HG03095 (cell line): ENCODE results near the gene RILP.

Source experiments
- ATAC-seq: cut with Tn5 transposase; IDR thresholded peaks from one replicate; pipeline ENCODE4 v1.9.1; 2021; ENCODE audit warnings: moderate library complexity; ENCODE audit not compliant: unreplicated experiment

Gene RILP

DNA sequence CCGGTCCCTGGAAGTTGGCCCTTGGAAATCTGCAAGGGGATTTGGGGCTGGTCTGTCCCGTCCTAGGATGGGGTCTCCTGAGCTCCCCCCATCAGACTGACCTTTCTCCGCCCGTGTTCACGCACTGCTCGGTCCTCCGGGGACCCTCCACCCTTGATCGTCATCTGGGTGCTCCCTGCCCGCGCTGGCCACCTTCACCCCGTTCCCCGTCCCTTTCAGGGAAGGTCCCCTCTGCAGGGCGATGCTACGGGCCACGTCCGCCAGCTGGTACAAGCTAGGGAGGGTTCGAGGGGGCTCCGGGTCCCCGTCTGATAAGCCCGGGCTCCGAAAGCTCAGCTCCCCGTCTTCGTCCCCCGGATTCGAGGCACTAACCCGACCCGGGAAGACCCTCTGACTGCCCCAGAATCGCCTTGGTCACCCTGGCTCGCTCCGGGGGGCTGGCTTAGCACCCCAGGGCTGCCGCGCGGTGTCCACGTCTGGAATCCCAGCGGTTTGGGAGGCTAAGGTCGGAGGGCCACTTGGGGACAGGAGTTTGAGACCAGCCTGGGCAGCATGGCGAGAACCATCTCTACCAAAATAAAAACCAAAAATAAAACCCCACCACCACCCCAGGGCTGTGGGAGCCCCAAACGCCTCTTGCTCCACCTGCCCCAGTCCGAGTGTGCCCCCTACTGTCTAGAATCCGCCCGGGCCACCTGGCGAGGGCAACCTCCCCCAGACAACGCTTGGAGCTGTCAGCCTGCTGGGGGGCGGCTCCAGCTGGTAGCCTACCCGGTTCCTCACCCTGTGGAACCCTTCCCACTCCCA is 20.0 kb downstream of the RILP start:
- no peak for ATAC-seq

DNA sequence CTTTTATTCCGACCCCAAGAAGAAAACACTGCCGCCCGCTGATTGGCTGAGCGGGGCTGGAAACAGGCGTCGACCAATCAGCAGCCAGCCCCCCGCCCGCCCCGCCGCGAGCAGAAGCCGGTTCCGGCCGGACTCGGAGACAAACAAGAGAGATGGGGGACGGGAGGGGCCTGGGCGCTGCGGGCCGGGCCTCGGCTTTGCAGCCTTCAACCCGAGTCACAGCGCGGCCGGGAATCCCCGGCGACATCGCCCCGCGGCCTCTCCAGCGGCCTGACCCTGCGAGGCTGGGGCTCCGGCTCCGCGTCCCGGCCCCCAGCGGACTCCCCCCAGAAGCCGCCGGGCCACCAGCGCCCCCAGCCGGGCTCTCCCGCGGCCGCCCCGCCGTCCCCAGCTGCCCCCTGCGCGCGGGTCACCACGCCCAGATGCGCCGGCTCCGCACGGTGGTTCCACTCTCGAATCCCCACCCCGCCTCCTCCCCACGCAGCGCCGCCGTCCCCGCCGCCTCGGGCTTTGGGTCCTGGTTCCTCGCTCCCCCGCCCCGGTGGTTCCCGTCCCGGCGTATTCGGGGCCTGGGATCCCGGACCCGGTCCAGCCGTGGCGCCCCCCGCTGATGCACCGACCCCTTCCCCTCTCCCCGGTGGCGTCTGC is 20.7 kb downstream of the RILP start:
- ATAC-seq, result peak; percentile 47

DNA sequence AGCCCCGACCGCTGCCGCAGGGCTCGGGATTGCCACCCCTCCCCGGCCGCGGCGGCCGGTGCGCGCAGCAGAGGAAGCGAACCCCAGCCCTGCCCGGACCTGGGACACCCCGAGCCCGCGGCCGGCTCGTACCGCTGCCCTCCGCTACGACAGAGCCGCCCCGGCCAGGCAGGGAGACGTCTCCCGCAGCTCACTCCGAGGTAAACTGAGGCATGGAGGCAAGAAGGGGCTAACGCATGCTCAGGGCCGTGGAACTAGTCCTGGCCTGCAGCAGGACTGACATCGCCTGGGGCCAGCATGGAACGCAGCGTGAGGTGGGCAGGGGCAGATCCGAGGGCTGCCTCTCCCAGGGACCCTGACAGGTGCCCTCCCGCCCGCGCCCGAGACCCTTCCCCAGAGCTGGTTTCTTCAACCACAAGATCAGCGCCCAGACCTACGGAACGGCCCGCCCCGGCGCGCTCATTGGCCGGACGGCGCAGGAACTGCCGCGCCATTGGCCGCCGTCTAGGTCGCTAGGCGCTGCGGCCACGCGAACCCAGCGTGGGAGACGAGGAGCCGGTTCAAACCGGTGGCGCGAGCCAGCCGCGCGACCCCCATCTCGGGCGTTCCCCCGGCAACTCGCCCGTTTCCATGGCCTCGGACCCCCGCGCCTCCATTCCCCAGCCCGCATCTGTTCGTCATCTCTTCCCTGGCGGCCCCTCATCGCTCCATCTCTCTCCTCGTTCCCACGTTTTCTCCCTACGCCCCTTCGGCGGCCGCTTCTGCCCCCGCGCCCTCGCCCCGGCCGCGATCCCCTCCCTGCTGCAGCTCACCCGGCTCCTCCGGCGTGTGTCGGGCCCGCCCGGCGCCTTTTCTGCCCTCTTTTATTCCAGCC is 21.4 kb downstream of the RILP start, which contains the start of gene SLC43A2:
Gene SLC43A2, minus strand, starts transcription at position 853 of the 874 bp plus-strand sequence. CDS start 960 bp downstream, outside the sequence.
- ATAC-seq, result no peak

DNA sequence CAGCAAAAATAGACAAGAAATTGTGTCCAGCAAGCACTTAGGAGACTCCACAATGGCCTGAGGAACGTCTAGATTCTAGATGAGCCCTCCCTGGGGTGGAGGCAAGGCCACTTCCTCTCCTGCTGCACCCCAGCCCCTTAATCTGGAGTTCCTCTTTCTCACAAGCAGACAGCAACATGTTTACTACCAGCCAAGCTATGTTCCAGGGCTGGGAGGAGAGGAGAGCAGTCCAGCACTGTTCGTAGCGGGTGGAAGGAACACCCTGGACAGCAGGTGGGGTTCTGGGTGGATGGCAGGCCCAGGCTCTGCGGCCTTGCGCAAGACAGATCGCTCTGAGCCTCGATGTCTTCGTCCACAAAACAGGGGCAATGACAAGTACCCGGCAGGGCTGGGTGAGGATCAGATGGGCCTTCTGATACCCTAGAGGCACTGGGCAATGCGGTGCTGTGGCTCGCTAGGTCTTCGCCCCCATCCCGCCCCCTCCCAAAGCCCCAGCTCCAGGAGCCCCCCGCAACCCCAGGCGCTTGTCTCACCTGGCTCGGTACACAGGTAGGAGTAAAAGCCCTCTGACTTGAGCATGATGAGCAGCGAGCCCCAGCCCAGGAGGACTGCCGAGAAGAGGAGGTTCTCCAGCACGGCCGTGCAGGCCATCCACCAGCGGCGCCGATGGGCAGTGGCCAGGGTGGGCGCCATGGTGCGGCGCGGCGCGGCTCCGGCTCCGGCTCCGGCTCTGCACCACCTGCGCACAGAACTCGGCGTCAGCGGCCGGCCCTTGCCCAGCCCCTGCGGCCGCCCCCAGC is 22.3 kb downstream of the RILP start:
- ATAC-seq, result no peak

DNA sequence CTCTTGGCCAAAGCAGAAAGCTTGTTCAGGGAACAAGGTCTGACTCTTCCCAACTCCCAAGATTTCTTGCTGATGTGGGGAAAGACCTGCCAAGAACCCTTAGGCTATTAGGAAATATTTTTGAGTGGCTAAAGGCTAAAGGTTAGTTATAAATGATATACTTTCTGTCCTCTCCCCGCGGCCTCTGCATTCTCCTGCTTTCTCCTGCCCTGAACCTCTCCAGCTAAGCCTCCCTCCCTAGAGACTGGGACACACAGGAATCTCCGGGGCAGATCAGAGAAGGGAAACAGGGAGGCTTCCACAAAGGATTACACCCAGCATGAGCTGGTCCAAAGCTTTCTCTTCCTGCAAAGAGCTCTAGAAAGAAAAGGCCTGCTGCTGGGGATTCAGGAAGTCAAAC is 23.3 kb downstream of the RILP start:
- no peak for ATAC-seq

DNA sequence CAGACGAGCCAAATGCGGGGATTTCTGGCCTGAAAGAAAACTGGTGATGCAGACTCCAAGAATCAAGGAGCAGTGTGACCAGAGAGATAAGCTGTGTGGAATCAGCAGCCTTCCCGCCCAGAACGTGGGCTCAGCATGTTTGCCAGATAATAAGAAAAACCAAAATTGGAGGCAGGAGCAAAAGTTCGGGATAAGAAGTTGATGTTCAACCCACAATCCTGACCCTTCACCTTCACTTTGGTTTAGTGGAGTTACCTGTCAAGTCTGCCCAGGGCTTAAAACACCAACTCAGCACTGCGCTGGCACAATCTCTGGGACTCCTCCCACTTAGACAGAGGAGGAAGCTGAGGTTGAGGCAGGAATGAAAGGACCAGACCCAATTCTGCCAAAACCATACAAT is 24.1 kb downstream of the RILP start:
- ATAC-seq, result no peak

DNA sequence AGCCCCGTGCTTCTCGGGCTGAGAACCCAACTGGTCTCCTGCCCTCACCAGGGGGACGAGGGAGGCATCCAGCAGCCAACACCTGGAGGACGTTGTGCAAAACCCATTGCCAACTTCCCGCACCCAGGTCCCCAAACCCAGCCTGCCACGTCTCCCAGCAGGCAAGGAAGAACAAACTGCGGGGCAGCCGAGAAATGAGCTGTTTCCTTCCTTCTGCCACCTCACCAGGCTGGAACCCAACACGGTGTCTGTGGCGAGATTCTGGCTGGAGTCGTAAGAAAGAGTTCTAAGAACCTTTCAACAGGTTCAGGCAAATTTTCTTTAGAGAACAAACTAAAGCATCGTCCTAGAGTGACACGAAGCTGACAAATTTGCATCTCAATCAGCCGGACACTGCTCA is 24.6 kb downstream of the RILP start:
- no peak for ATAC-seq

DNA sequence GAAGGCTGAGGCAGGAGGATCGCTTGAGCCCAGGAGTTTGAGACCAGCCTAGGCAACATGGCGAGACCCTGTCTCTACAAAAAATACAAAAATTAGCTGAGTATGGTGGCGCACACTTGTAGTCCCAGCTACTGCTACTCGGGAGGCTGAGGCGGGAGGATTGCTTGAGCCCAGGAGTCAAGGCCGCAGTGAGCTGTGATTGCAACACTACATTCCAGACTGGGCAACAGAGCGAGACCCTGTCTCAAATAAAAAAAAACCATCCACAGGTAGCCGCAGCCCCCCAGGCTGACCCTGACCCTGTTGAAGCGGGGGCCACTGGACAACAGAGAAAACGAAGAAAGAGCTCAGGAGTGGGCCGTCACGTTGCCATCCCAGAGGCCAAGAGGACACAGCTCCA is 25.0 kb downstream of the RILP start:
- no peak for ATAC-seq

DNA sequence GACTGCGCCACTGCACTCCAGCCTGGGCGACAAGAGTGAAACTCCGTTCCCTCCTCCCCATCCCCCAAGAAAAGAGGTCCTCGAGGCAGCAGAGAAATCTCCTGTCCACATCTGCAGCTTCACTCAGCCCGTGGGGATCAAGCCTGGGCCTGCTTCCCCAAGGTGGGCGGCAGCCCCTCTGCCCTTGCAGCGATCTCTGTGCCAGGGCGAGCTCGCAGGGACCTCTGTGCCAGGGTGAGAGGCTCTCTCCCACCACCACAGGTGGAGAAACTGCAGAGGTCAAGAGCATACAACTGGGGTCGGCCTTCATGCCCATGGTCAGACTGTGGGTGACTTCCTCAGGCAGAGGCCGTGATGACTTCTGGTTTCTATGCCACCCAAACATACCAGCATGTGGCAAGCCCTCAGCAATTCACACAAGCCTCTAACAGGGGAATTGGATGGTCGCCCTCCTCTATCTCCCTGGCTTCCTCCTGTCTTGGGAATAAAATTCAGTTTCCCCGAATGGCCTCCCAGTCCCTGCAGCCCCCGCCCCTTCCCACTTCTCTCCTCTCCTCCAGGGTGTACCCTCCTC is 26.5 kb downstream of the RILP start:
- ATAC-seq, result no peak

DNA sequence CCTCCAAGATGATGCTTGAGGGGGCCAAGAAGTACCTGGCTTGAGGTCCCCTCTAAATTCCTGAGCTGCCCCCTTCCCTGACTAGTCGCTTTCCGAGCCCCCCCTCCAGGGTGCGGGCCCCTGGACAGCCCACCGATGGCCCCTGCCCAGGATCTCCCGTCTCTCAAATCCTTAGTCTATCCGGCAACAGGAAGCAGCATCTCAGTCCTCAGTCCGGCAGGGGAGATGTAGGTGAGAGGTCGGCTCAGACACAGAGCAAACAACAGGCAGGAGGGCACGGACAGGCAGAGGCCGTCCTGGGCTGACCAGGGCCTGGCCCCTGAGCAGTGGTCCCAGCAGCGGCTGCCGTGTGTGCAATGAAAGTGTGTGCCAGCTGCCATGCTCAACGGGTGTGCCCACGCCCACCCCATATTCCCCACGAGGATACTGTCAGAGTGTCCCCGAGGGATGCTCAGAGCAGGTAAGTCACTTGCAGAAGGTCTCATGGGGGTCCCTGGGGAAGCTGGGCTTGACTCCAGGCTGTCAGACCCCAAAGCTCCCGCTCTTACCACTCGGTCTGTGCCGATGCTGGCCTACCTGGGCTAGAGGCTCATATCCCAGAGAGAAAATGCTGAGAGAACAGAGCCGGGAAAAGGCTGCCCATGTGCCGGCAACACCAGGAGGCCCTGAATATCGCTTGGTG is 28.3 kb downstream of the RILP start:
- ATAC-seq, result no peak

DNA sequence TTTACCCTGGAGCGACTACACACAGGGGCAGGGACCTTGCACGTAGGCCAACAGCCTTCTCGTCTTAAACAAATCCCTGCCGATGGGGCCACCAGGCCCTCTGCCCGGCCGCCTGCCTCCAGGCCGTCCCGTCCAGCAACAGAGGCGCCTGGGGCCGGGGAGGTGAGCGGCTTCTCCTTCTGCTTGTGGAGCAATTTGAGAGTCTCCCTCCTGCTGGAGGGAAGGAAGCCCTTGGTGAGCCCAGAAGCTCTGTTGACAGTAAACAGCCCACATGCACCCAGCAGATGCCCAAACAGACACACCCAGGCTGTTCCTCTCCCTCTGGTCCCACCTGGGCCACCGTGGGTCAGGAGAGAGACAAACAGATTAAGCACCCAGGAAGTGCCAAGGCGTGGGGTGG is 29.2 kb downstream of the RILP start:
- ATAC-seq, result no peak

DNA sequence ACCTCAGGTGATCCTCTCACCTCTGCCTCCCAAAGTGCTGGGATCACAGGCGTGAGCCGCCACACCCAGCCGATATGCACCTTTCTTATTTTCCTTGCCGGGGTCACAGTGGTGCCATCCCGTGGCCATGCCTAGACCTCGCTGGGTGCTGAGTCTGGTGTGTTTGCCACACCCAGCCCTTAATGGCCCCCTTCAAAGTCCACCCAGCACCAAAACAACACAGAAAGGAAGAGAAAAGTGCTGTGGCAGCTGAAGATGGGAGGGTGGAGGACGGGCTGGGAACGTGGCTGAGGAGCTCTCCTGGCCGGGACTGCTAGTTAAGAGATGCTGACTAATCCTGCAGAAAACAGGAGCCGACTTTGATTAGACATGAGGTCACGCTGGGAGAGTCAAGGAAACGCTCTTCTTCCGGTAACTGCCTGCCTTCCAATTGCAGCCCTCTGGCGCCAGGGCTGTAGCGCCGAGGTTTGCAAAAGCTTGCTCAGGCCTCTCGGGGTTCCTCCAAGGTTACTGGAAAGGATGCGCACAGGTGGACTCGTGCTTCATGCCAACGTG is 32.0 kb downstream of the RILP start:
- ATAC-seq, result no peak

DNA sequence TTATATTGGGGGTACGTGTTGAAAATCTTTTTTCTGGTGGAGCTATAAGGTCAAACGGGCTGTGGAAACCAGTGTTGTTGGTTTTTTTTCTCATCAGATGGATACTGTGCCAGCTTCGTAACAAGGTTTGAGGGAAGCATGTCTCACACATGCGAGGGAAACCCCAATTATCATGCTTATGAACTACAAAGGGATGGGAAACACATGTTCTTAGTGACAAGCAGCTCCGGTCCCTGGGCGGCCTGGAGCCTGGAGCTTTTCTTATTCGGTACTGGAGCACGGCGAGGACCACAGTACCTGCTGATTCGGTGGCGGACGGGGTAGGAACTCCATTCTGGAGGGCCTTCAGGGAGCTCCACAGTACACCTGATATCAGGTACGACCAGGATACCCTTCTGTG is 33.6 kb downstream of the RILP start:
- ATAC-seq, result no peak

DNA sequence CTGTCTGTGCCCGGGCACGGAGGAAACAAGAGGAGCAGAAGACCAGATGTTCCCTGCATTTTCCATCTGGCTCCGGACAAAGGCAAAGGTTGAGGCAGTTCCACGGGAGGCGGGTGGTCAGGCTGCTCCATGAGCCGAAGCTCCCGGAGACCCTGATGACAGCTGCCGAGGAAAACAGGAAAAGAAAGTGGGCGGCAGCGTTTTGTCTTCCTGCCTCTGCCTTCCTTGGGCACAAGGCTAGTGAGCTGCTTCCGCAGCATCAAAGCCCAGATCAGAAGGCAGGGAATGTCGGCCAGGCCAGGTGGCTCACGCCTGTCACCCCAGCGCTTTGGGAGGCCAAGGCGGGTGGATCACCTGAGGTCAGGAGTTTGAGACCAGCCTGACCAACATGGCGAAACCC is 37.3 kb downstream of the RILP start:
- no peak for ATAC-seq

DNA sequence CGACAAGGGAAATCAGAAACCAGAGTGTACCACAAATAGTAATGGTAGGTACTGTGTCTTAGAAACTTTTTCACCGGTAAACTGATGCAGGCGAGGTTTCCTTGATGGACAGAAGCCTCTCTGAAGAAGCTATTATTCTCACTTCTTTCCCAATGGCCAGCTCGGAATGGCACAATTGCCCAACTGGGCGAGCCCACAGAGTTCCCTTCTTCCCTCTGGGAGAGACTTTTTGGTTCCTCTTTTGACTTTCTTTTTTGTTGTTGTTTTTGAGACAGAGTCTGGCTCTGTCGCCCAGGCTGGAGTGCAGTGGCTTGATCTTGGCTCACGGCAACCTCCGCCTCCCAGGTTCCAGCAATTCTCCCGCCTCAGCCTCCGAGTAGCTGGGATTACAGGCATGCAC is 38.0 kb downstream of the RILP start:
- no peak for ATAC-seq

DNA sequence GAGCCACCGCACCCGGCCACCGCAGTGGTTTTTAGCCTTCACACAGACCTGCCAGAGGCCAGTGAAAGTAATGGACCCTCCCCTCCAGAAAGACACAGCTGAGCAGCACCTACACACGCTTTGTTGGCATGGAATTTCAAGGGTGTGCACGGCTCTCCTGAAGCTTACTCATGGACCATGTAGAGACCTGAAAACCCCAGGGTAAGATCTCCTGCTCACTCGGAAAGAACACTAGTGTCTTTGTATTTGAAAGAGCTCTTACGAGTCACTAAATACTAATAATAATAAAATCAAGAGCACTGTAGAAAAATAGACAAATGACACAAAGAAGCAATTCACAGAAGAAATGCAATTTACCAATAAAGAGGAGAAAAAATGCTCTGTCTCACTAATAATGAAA is 41.0 kb downstream of the RILP start:
- ATAC-seq, result no peak

DNA sequence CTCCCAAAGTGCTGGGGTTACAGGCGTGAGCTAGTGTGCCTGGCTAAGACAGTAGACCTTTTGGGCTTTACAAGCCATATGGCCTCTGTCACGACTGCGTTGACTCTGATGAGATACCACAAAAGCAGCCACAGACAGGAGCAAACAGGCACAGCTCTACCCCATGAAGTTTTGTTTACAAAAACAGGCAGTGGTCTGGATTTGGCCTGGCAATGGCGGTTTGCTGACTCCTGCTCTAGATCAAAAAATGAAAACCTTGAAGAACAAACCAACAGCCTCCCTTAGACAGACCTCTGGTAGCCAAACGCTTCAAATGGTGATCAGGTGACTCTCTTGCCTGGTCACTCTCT is 41.7 kb downstream of the RILP start:
- no peak for ATAC-seq

DNA sequence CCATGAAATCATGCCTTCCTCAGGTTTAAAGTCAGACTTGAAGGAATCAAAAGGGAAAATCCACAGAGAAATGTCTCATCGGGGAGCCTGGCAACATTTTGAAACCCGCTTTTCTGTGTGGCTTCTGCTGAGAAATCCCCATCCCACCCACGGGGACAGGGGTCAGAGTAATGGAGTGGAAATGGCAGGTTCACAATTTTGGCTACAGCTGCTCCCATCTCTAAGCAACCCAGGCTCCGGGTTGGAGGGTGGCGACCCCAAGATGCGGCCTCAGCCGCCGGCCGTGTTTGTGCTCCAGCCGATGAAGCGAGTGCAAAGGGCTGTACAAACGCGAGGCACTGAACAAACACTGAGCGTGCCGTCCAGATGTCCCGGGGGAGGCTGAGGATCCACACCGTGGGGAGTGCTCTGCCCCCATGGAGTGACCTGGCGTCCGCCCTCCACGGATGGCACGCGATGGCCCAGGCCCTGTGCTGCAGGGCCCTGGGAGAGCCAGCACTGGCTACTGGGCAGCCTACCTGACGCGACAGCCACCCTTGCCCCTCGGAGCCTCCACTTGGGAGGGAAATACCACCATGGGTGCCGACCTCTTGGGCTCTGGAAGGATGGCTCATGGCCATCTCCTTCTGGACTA is 43.2 kb downstream of the RILP start:
- ATAC-seq, result peak; percentile 6

DNA sequence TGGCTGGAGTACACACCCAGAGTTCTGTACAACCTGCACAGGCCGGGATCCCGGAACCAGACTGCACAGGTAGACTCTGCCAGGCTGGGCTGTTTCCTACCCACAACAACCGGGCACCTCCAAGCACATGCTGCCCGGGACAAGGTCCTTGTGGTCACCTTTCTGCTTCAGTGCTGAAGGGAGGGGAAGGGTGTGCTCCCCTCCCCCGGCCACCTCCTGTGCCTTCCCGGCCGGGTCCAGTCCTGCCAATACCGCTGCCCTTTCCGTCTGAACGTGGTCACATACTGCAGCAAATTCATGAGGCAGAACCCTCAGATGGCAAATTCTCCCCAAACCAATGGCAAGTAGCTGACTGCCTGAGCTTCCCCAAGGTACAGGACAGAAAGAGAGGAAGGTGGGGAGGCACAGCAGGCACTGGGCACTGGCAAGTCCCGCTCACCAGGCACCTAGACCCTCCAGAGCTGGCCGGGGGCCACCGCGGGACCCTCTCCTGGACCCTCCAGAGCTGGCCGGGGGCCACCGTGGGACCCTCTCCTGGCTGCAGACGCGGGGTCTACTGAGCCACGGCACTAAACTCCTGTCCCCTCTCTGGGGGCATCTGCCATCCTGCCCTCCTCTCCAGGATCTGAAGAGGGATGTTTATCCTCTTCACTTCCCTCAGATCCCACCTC is 43.9 kb downstream of the RILP start:
- ATAC-seq, result no peak
